Stimulated activated CD8-positive, alpha-beta memory T cell treated with anti-CD3 and anti-CD28 coated beads, Interleukin-15, amount 100 ng/mL, for 48 hours (primary cell): Measurements from ENCODE around the gene TSPAN15.
"Not testable (repeated sequence)": the region's sequence is repeated elsewhere in the genome, so short reads cannot be mapped to it uniquely, and the experiment has no call there.

Experiments used
- DNase-seq, 2 donors: peaks; one replicate each; pipeline ENCODE4 v3.0.0-alpha.2; 2020; ENCODE audit warnings: low read depth in 2 of 2

Gene TSPAN15

GRCh38 chr10:69446650-69447151, 4.6 kb upstream of the TSPAN15 start:
- no peak for DNase-seq

DNA sequence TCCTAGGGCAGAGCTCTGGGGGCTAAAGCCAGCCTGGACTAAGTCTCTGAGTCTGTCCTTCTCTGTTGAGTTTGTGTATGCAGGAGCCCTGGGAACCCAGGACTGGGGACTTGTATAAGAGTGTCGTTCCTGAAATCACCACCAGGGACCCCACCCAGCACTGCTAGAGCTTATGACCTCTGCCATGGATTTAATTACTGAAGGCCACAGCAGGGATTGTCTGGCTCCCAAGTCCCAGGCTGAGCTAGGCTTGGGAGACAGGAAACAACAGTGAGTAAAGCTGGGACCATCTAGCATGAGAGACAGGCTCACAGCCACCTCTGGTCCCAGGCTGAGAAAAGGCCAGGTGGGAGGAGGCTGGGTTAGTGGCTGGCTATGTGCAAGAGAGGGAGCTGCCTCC, 1.4 kb upstream of the TSPAN15 start:
- DNase-seq = no peak

DNA sequence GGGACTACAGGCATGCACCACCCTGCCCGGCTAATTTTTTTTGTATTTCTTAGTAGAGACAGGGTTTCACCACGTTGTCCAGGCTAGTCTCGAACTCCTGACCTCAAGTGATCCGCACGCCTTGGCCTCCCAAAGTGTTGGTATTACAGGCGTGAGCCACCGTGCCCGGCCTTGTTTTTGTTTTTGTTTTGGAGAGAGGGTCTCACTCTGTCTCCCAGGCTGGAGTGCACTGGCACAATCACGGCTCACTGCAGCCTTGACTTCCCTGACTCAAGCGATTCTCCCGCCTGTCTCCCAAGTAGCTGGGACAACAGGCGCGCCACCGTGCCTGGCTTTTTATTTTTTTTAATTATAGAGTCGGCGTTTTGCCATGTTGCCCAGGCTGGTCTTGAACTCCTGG, 870 bp upstream of the TSPAN15 start:
- not testable (repeated sequence) for DNase-seq

- DNase-seq = no peak
Observed at GRCh38 chr10:69451784-69452251, 553 bp downstream of the TSPAN15 start.

DNA sequence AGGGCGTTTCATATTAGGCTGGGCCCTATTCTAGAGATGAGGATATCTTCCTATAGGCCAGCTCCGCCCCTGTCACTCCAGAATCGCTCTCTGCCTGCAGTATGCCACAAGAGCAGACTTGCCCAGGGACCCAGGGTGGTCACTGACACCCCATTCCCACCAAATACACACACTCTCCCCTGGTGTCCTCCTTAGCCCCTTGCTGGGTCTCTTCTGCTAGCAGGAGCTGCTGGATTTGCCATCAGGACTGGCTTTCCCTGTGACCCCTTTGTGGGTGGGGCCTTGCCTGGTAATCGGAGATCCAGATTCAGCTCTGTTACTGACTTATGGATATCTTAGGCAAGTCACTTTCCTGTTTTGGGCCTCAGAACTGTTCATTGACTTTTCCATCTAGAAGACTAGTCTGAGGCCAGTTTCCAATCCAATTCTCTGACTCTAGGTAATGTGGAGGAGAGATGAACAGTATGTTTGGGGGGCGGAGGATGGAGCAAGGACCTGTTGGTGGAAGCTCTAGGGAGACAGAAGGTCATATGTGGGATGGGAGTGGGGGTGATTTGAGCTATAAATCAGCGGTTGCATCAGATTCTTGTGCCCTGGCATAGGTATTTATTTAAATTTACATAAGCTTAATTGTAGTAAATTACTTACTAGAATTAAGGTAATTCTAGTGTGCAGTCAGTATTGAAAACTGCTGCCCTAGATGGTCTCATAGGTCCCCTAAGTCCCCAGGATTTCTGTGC, 1.6 kb downstream of the TSPAN15 start:
- DNase-seq = no peak

- no peak for DNase-seq
Observed at GRCh38 chr10:69453795-69454194, 2.5 kb downstream of the TSPAN15 start.

GRCh38 chr10:69455006-69455763, 3.9 kb downstream of the TSPAN15 start:
- no peak for DNase-seq

DNA sequence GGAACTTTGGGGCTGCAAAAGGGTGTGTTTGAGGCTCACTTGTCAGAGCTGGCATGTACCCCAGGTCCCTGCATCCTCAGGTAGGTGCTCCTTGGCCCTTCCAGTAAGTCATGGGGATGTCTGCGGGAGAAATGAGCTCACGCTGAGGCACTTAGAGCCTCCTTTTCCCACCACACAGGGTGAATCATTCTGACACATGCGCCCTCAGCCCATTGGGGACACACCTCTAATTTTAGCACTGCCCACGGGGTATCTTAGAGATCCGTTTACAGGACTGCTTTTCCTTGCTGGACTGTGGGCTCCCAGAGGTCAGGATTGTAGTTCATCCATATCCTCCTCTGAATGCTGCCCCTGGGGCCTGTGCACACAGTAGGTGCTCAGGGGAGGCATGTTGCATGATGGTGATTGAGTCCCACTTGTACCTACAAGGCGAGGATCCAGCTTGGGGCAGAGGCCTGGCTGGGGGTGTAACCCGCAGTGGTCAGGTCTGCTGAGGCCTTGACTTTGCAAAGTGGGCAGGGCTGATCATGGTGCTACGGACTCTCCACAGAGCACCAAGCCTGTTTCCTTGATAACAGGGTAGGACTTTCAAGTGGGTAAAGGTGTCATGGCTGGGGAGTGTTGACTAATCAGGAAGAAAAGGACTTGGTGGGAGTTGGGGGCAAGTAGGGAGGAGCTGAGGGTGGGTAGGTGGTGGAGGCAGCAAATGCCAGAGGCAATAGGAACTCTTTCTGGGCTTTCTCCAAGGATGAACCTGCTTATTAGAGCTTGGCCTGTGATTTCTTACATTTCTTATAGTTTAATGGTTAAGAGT, 5.8 kb downstream of the TSPAN15 start:
- peak in 1 of 2 donors; percentile 7 for DNase-seq

GRCh38 chr10:69457771-69458237, 6.5 kb downstream of the TSPAN15 start:
- no peak for DNase-seq

GRCh38 chr10:69458430-69459100, 7.3 kb downstream of the TSPAN15 start:
- no peak for DNase-seq

- no peak for DNase-seq
Observed at GRCh38 chr10:69459101-69459790, 8.0 kb downstream of the TSPAN15 start.

DNA sequence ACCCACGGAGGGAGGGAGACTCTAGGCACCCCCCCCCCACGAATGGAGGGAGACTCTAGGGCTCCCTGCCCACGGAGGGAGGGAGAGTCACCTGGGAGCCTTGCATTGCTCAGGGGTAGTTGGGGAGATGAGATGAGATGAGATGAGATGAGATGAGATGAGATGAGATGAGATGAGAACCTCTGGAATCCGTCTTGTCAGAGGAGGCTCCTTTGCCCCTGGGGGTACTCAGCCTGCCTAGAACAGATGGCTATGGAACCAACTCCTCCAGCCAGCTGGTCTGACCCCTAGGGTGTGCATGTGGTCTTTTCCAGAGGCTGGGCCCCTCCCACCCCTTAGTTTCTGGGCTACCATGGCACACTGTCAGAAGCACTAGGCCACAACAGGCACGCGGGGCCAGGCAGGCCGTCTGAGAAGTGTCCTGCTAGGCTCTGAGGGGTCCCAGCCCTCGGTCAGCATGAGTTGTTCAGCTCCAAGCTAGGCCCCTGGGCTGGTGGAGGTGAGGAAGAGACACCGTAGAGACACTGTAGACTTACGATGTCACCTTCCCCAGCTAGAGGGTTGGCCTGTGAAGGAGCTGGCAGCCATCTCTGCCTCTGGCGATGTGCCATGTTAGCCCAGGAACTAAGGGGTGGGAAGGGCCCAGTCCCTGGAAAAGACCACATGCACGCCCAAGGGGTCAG, 8.8 kb downstream of the TSPAN15 start:
- no peak for DNase-seq

DNA sequence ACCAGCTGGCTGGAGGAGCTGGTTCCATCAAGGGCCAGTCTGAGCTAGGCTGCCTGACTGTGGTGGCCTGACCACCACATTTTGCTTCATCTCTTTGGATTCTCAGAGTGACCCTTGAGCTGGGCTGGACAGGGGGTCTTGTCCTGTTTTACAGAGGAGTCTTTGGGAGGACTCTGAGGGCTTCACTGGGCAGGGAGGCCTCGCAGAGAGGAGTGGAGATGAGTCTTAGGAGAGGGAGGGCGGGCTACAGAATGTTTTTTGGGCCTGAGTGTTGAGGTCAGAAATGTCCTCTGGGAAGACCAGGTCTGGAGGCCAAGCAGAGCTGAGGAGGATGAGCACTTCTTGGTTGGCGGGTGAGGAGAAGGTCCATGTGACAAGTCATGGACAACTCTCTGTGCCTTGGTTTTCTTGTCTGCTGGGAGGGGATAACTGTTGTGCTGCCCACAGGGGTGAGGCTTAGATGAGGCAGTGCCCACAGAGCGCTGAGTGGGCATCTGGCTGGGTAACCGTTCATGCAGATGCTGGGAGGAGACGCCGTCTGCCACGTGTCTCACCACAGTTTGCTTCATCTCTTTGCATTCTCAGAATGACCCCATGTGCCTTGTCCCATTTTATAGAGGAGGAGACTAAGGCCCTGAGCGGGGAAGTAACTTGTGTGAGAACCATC, 9.4 kb downstream of the TSPAN15 start:
- DNase-seq = no peak

DNA sequence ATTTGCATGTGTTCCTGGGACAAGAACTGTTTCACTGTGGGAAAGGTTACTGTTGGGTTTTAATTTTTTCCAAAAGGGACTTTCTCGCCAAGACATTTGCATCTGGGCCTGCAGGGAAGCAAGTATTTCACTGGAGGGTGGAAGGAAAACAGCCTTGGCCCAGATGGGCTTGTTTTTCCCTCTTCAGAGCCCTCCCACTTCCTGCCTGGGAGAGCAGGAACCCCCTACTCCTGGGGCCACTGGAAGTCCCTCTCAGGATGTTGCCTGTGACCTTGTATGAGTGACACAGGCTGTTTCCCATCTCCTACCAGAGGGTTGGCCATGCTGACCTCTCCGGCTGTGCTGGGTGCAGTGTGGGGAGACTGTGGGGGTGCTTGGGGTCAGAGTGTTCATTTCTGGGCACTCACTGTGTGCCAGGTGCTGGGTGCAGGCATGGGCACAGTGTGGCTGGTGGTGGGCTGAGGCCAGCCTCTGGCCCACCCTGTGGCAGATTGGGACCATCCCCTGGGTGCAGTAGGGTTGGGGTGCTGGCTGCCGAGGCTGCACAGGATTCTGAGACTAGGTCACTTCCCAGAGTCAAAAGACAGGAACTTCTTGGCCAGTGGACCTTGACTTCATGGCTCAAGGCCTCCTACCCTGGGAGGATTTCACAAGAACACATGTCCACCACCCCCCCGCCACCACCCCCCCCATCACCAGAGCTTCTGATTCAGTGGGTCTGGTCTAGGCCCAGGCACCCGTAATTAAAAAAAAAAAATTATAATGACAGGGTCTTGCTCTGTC, 10.2 kb downstream of the TSPAN15 start:
- DNase-seq = no peak

- no peak for DNase-seq
Observed at GRCh38 chr10:69463886-69464285, 12.6 kb downstream of the TSPAN15 start.

DNA sequence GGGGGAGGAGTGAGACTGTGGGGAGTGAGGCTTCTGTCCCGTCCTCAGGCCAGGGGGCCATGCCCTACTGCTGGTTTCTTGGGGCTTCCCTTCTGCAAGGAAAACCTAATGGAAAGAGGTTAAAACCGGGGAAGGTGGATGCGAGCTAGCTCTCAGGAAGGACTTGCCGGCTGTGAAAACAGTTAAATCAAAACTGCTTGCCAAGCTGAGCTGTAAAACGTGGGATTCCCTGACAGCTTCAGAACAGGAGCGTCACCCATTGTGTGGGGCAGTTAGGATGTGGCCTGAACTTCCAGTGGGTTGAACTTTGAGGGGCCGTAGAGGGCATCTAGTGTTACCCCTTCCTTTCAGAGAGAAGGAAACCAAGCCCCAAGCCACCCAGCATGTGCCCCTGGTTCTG, 13.1 kb downstream of the TSPAN15 start:
- no peak for DNase-seq

DNA sequence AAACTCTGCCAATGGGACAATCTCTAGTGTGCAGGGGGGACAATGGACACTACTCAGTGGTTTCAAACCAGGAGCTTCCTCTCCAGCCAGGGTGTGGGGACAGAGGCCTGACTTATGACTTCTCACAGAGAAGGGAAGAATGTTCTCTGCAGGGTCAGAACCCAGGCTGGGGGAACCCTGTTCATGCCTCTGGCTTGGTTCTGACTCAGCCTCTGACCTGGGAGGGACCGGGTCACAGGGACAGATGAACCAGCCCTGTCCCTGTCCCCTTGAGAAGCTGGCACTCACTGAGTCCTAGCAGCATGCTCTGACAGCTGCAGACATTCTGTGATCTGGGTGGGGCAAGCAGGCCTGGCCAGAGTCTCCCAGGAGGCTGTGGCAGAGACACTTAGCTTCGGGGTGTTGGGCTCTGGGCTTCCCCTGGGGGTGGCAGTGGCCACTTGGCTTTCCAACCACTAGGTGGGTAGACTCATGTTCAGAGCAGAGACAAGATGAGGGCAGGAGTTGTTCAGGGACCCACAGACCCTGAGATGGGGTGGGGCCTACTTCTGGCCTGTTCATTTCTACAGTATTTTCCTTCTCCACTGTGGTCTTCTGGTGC, 13.6 kb downstream of the TSPAN15 start:
- no peak for DNase-seq

GRCh38 chr10:69465457-69466157, 14.3 kb downstream of the TSPAN15 start:
- no peak for DNase-seq
